SK-N-SH (cell line): ENCODE data around the gene EXOC2. TPM values are rescaled to one million over a fixed set of nuclear protein-coding genes. Genes with fewer than 3 reads are reported as not detected.

Experiments used
- CTCF ChIA-PET: fragments of 300-600, 350-600 bp; formaldehyde crosslinking; extraction: SDS; loops from one replicate; lab custom pipeline; 2021; lab: Yijun Ruan, JAX
- POLR2A ChIA-PET: fragments of 350-600 bp; sonication (Branson Sonifier 250); formaldehyde crosslinking; extraction: SDS; loops from one replicate; lab custom pipeline; 2020; ENCODE audit warnings: antibody characterized with exemption, inconsistent platforms; lab: Yijun Ruan, JAX
- DNase-seq: peaks from one replicate; pipeline ENCODE4 v3.0.0; 2012
- H2AFZ ChIP-seq: fragments of 200-600 bp; sonication (generic); 2 replicates; pipeline ENCODE4 v1.8.1; 2016; ENCODE audit warnings: antibody characterized with exemption, mild to moderate bottlenecking, low read depth
- H3F3A ChIP-seq: fragments of 200-600 bp; sonication (generic); replicated peaks from 2 replicates; pipeline ENCODE3; 2016; ENCODE audit warnings: antibody characterized with exemption, mild to moderate bottlenecking; ENCODE audit not compliant: insufficient read depth
- H3K27ac ChIP-seq, 2 experiments: fragments of 200-500 bp in 1 of 2; fragments of 200-600 bp in 1 of 2; sonication (Bioruptor generic) in 1 of 2; sonication (generic), shearing (Covaris generic) in 1 of 2; 2 replicates each; pipeline versions ENCODE4 v1.5.1 to v1.6.1; 2014 to 2016; ENCODE audit warnings: low read depth in 2 of 2, inconsistent platforms in 1 of 2, low read length in 1 of 2, mild to moderate bottlenecking in 1 of 2, mixed read lengths in 1 of 2
- H3K27me3 ChIP-seq: fragments of 200-600 bp; sonication (generic), shearing (Covaris generic); 2 replicates; pipeline ENCODE4 v1.6.1; 2016; ENCODE audit warnings: mixed run types; ENCODE audit not compliant: insufficient read depth
- H3K36me3 ChIP-seq, 2 experiments: fragments of 200-500 bp in 1 of 2; fragments of 200-600 bp in 1 of 2; sonication (Bioruptor generic) in 1 of 2; sonication (generic) in 1 of 2; replicated peaks in 1 of 2; 2 replicates each; pipeline versions ENCODE3 to v1.5.1; 2014 to 2016; ENCODE audit warnings: low read length in 1 of 2, mild to moderate bottlenecking in 1 of 2; ENCODE audit not compliant: insufficient read depth in 2 of 2, control insufficient read depth in 1 of 2
- H3K4me1 ChIP-seq, 2 experiments: fragments of 200-500 bp in 1 of 2; fragments of 200-600 bp in 1 of 2; sonication (Bioruptor generic) in 1 of 2; sonication (generic), shearing (Covaris generic) in 1 of 2; 2 replicates each; pipeline versions ENCODE4 v1.5.1 to v1.6.1; 2014 to 2016; ENCODE audit warnings: low read depth in 1 of 2, low read length in 1 of 2, mixed run types in 1 of 2; ENCODE audit not compliant: insufficient read depth in 2 of 2, control insufficient read depth in 1 of 2
- H3K4me2 ChIP-seq: fragments of 200-600 bp; sonication (generic), shearing (Covaris generic); 2 replicates; pipeline ENCODE4 v1.6.1; 2017; ENCODE audit warnings: mixed run types
- H3K4me3 ChIP-seq, 2 experiments: fragments of 200-500 bp in 1 of 2; fragments of 200-600 bp in 1 of 2; sonication (Bioruptor generic) in 1 of 2; sonication (generic), shearing (Covaris generic) in 1 of 2; 2 replicates each; pipeline versions ENCODE4 v1.5.1 to v1.8.1; 2014 to 2016; ENCODE audit warnings: low read depth in 2 of 2, inconsistent platforms in 1 of 2, low read length in 1 of 2, mild to moderate bottlenecking in 1 of 2, mixed read lengths in 1 of 2, moderate library complexity in 1 of 2
- H3K79me2 ChIP-seq: fragments of 200-600 bp; sonication (generic); 2 replicates; pipeline ENCODE4 v1.8.1; 2017; ENCODE audit warnings: mild to moderate bottlenecking; ENCODE audit not compliant: insufficient read depth
- H3K9ac ChIP-seq: fragments of 200-600 bp; sonication (generic); 2 replicates; pipeline ENCODE4 v1.6.1; 2017; ENCODE audit warnings: mixed run types
- H3K9me2 ChIP-seq: fragments of 200-600 bp; sonication (generic); 2 replicates; pipeline ENCODE4 v1.6.1; 2017; ENCODE audit warnings: mixed run types
- H3K9me3 ChIP-seq: fragments of 200-600 bp; sonication (generic); 2 replicates; pipeline ENCODE4 v1.6.1; 2017; ENCODE audit warnings: mixed run types, mild to moderate bottlenecking, moderate library complexity
- H4K20me1 ChIP-seq: fragments of 200-600 bp; sonication (generic); 2 replicates; pipeline ENCODE4 v1.6.1; 2017; ENCODE audit warnings: mild to moderate bottlenecking, mixed run types; ENCODE audit not compliant: insufficient read depth
- ELF1 ChIP-seq: IDR thresholded peaks from 2 replicates; pipeline ENCODE4 v1.4.0; 2012
- EP300 ChIP-seq, 2 experiments: IDR thresholded peaks; 2 replicates each; pipeline versions ENCODE4 v1.4.0 to v1.6.1; 2012; ENCODE audit warnings: borderline replicate concordance in 1 of 2, low read depth in 1 of 2, low read length in 1 of 2
- EZH2phosphoT487 ChIP-seq: fragments of 200-600 bp; sonication (generic); IDR thresholded peaks from 2 replicates; pipeline ENCODE4 v1.6.1; 2017; ENCODE audit warnings: low read depth, mixed run types, mild to moderate bottlenecking, antibody characterized with exemption, moderate library complexity, borderline replicate concordance
- FOSL2 ChIP-seq: IDR thresholded peaks from 2 replicates; pipeline ENCODE4 v1.4.0; 2012; ENCODE audit warnings: low read depth, mild to moderate bottlenecking, moderate library complexity, borderline replicate concordance
- FOXJ3 ChIP-seq: sonication (generic); formaldehyde crosslinking; IDR thresholded peaks from 2 replicates; pipeline ENCODE4 v1.5.1; 2020; ENCODE audit warnings: mild to moderate bottlenecking, missing genetic modification reagents
- FOXM1 ChIP-seq: IDR thresholded peaks from 2 replicates; pipeline ENCODE4 v1.4.0; 2012; ENCODE audit warnings: low read depth, mild to moderate bottlenecking
- GABPA ChIP-seq: IDR thresholded peaks from 2 replicates; pipeline ENCODE4 v1.4.0; 2012; ENCODE audit warnings: low read depth, mild to moderate bottlenecking
- GATA2 ChIP-seq: sonication (generic); formaldehyde crosslinking; IDR thresholded peaks from 2 replicates; pipeline ENCODE4 v1.5.0; 2020; ENCODE audit warnings: mild to moderate bottlenecking, missing genetic modification reagents
- JUND ChIP-seq: IDR thresholded peaks from 2 replicates; pipeline ENCODE4 v1.4.0; 2012
- NFIC ChIP-seq: IDR thresholded peaks from 2 replicates; pipeline ENCODE4 v1.4.0; 2012; ENCODE audit warnings: borderline replicate concordance
- NRF1 ChIP-seq: IDR thresholded peaks from 2 replicates; pipeline ENCODE4 v1.6.1; 2012; ENCODE audit warnings: low read depth, mild to moderate bottlenecking, low read length
- POLR2AphosphoS5 ChIP-seq: IDR thresholded peaks from 2 replicates; pipeline ENCODE4 v1.6.1; 2012; ENCODE audit warnings: low read depth, low read length
- RCOR1 ChIP-seq: fragments of 150-350 bp; IDR thresholded peaks from 2 replicates; pipeline ENCODE4 v1.6.1; 2017; ENCODE audit warnings: antibody characterized with exemption, low read length
- RFX5 ChIP-seq: IDR thresholded peaks from 2 replicates; pipeline ENCODE4 v1.6.1; 2012; ENCODE audit warnings: mild to moderate bottlenecking, improper control_type of control experiment, low read length
- TAF1 ChIP-seq: IDR thresholded peaks from 2 replicates; pipeline ENCODE4 v1.6.1; 2012; ENCODE audit warnings: low read depth, mild to moderate bottlenecking, low read length, moderate library complexity, borderline replicate concordance
- TCF12 ChIP-seq: IDR thresholded peaks from 2 replicates; pipeline ENCODE4 v1.4.0; 2012
- WGBS: methylation state at CpG from one replicate; pipeline ENCODE4 v1.1.6; 2017; ENCODE audit warnings: low lambda C conversion rate; 5-methylcytosine and 5-hydroxymethylcytosine counted together
- polyA plus RNA-seq, 3 experiments: library from polyadenylated mRNA; depleted of rRNA; stranded (reverse); fragments of >200 nt; gene quantifications; 2 replicates each; pipeline ENCODE4 v1.2.3, GENCODE V29; 2012
- TF ChIP-seq, protein P1 (sequence below): IDR thresholded peaks from 2 replicates; pipeline ENCODE4; 2012
- TF ChIP-seq, protein P2 (sequence below): IDR thresholded peaks from 2 replicates; pipeline ENCODE4 v1.4.0; 2012; ENCODE audit warnings: low read depth
- TF ChIP-seq, protein P3 (sequence below): IDR thresholded peaks from 2 replicates; pipeline ENCODE4 v1.6.1; 2012; ENCODE audit warnings: mild to moderate bottlenecking, low read depth, low read length, moderate library complexity
- TF ChIP-seq, protein P4 (sequence below): IDR thresholded peaks from 2 replicates; pipeline ENCODE4 v1.4.0; 2012; ENCODE audit warnings: low read depth, borderline replicate concordance

The EXOC2 gene
- polyA plus RNA-seq, 1 of the 3 experiments (the other 2 are of a cell fraction): 10.6 TPM

DNA sequence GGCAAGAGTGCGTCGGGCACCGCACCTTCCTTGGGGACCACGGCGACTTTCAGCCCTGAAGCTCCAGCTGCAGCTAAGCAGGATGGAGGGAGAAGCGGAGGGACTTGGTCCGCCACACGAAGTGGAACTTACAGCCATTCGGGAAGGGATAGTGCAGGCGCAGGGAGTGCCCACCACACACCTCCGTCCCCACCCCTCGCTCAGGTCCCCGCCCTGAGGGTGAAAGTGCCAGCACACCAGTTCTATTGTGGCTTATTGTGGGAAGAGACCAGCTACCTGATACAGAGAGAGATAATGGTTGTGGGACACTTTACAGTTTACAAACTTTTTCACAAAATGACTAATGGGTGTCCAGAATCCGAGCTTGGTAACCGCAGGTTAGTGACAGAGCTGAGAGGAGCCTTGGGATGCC is 225.3 kb downstream of the EXOC2 start:
- Histone ChIP-seq H3K27ac (no peak overlapping the region), H3K79me2 (no peaks in the 10 kb centered on the region), H3K9me3 (no peaks in the 10 kb centered on the region), H3K4me2 (no peak overlapping the region), H3F3A (no peaks in the 10 kb centered on the region), H3K27me3 (peaks cover 76% of the 10 kb centered on the region), H3K4me1 (no peaks in the 10 kb centered on the region), H4K20me1 (no peaks in the 10 kb centered on the region), H3K9ac (no peak overlapping the region), H2AFZ (no peak overlapping the region), H3K9me2 (no peaks in the 10 kb centered on the region), H3K36me3 (no peaks in the 10 kb centered on the region), H3K4me3 (no peak overlapping the region; a peak in 1 of 4 replicates)
- no peak for DNase-seq
- ChIA-PET CTCF (interaction anchor here (0.8 kb wide), 1 partner anchor 77 kb away, joined by 3 read pairs; no protein-coding TSS in a partner anchor), POLR2A (no interaction called here)
- TF ChIP-seq EP300 (IDR thresholded peaks at IDR 0.05; ENCODE audit: borderline replicate concordance in 1 of 2, low read depth in 1 of 2, low read length in 1 of 2): no peak
- 32% methylated on average over 14 of the region's 15 CpGs for WGBS

DNA sequence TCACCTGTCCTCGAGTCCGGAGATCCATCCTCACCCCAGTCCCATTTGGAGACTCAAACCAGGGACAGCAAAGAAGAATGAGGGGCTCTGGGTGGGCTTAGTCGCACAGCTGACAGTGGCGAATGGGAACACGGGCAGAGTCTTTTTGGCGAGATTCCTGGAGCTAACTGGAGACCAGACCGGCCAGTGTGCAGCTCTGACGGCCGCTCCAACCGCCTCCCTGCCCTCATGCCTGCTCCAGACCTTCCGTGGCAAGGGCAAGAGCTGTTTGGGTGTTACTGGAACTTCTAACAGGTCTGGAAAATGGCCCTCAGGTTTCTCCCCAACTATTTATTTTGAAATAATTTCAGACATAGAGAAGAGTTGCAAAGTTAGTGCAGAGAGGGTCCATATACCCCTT is 225.8 kb downstream of the EXOC2 start:
- H3K79me2 ChIP-seq: no peaks in the 10 kb centered on the region
- 54% methylated on average over 7 of the region's 11 CpGs for WGBS
- no peak overlapping the region for H2AFZ ChIP-seq
- H3K4me3 ChIP-seq: no peak overlapping the region
- H3K27ac ChIP-seq: no peak overlapping the region
- peaks cover 76% of the 10 kb centered on the region for H3K27me3 ChIP-seq
- H4K20me1 ChIP-seq: no peaks in the 10 kb centered on the region
- TF ChIP-seq RCOR1 (no peak), EZH2phosphoT487 (no peak), TCF12 (no peak), RFX5 (no peak), NFIC (no peak), TAF1 (no peak), FOXJ3 (no peak), FOSL2 (no peak), GATA2 (CRISPR knock-in tag) (no peak), FOXM1 (no peak), GABPA (no peak), POLR2AphosphoS5 (no peak), NRF1 (no peak), ELF1 (no peak), JUND (no peak)
- TF ChIP-seq, protein P1, sequence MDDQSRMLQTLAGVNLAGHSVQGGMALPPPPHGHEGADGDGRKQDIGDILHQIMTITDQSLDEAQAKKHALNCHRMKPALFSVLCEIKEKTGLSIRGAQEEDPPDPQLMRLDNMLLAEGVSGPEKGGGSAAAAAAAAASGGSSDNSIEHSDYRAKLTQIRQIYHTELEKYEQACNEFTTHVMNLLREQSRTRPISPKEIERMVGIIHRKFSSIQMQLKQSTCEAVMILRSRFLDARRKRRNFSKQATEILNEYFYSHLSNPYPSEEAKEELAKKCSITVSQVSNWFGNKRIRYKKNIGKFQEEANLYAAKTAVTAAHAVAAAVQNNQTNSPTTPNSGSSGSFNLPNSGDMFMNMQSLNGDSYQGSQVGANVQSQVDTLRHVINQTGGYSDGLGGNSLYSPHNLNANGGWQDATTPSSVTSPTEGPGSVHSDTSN: no peak
- TF ChIP-seq, protein P2, sequence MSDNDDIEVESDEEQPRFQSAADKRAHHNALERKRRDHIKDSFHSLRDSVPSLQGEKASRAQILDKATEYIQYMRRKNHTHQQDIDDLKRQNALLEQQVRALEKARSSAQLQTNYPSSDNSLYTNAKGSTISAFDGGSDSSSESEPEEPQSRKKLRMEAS: no peak
- TF ChIP-seq, protein P3, sequence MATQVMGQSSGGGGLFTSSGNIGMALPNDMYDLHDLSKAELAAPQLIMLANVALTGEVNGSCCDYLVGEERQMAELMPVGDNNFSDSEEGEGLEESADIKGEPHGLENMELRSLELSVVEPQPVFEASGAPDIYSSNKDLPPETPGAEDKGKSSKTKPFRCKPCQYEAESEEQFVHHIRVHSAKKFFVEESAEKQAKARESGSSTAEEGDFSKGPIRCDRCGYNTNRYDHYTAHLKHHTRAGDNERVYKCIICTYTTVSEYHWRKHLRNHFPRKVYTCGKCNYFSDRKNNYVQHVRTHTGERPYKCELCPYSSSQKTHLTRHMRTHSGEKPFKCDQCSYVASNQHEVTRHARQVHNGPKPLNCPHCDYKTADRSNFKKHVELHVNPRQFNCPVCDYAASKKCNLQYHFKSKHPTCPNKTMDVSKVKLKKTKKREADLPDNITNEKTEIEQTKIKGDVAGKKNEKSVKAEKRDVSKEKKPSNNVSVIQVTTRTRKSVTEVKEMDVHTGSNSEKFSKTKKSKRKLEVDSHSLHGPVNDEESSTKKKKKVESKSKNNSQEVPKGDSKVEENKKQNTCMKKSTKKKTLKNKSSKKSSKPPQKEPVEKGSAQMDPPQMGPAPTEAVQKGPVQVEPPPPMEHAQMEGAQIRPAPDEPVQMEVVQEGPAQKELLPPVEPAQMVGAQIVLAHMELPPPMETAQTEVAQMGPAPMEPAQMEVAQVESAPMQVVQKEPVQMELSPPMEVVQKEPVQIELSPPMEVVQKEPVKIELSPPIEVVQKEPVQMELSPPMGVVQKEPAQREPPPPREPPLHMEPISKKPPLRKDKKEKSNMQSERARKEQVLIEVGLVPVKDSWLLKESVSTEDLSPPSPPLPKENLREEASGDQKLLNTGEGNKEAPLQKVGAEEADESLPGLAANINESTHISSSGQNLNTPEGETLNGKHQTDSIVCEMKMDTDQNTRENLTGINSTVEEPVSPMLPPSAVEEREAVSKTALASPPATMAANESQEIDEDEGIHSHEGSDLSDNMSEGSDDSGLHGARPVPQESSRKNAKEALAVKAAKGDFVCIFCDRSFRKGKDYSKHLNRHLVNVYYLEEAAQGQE: no peak
- TF ChIP-seq, protein P4, sequence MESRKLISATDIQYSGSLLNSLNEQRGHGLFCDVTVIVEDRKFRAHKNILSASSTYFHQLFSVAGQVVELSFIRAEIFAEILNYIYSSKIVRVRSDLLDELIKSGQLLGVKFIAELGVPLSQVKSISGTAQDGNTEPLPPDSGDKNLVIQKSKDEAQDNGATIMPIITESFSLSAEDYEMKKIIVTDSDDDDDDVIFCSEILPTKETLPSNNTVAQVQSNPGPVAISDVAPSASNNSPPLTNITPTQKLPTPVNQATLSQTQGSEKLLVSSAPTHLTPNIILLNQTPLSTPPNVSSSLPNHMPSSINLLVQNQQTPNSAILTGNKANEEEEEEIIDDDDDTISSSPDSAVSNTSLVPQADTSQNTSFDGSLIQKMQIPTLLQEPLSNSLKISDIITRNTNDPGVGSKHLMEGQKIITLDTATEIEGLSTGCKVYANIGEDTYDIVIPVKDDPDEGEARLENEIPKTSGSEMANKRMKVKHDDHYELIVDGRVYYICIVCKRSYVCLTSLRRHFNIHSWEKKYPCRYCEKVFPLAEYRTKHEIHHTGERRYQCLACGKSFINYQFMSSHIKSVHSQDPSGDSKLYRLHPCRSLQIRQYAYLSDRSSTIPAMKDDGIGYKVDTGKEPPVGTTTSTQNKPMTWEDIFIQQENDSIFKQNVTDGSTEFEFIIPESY: no peak
- TF ChIP-seq, all 33 proteins: peak for 0
- no peaks in the 10 kb centered on the region for H3K9me3 ChIP-seq
- ChIA-PET POLR2A (no interaction called here), CTCF (no interaction called here)
- H3K9me2 ChIP-seq: no peaks in the 10 kb centered on the region
- no peak for DNase-seq
- H3K9ac ChIP-seq: no peak overlapping the region
- H3F3A ChIP-seq: no peaks in the 10 kb centered on the region
- H3K4me1 ChIP-seq: no peaks in the 10 kb centered on the region
- H3K36me3 ChIP-seq: no peaks in the 10 kb centered on the region
- H3K4me2 ChIP-seq: no peak overlapping the region
